Measurements from ENCODE around the gene HMX2.

The HMX2 gene

GRCh38 chr10:123147635-123148413 is at the start of gene HMX2:
HMX2 (plus strand) TSS chr10:123148136; CDS start chr10:123148379, 243 bp downstream.
- FAIRE-seq, result no peak
- DNase-seq (ENCODE audit: low spot score), result no peak

GRCh38 chr10:123100030-123100762 is 47.7 kb upstream of the HMX2 start:
- DNase-seq (ENCODE audit: low spot score), result no peak
- no peak for FAIRE-seq

DNA sequence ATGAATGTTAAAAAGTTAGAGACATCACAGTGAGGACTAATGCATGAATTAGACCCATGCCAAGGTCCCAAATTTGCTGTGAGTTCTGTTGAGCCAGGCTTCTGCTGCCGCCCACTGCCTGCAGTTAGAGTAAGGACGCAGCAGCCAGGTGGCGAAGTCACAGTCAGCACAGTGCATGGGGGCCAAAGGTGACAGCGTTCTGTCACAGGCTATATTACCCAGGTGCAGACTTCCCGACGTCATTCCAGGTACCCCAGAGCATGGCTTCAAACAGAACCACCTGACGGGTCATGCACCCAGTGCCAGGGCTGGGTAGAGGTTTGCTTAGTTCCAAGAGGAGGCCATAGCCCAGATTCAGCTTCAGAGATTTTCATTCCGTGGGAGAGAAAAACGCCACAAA is 46.1 kb upstream of the HMX2 start:
- DNase-seq (ENCODE audit: low spot score), result no peak
- no peak for FAIRE-seq

DNA sequence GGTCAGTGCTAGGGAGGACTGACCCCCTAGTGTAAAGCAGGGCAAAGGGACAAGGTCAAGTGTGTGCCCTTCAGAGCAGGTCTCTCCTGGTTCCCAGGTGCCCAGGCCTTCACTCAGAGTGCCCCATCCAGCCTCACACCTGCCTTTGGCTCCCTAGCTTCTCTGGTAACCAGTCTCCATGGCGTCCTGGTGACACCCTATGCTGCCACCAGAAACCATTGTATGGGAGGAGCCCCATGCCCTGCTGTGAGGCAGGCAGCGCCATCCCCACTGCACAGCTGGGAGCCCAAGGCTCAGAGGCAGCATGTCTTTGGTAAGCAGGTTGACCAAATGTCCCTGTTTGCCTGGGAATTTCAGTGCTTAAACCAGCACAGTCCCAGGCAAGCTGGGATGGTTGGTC is 45.3 kb upstream of the HMX2 start:
- DNase-seq (ENCODE audit: low spot score), result no peak
- FAIRE-seq, result no peak

DNA sequence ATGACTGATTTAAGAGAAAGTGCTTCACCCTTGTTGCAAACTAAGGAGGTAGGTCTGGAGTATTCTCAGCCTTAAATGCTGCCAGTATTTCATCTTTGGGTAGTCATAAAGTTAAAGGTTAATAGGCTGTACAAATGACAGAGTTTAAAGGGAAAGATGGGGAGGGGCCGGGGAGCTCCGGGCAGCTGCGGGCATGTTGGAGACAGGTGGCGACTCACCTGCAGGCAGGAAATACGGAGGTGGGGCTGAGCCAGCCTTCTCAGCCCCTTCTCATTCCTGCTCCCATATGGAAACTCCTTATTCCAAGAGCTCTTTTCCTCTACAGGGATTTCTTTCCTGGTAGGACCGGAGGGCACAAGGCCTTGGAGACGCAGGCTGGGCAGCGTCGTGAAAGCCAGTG is 44.0 kb upstream of the HMX2 start:
- FAIRE-seq, result no peak
- no peak for DNase-seq (ENCODE audit: low spot score)

- no peak for FAIRE-seq
- DNase-seq (ENCODE audit: low spot score), result no peak
Measured at GRCh38 chr10:123109466-123109865, 38.5 kb upstream of the HMX2 start.

GRCh38 chr10:123117644-123118417 is 30.1 kb upstream of the HMX2 start:
- no peak for DNase-seq (ENCODE audit: low spot score)
- FAIRE-seq, result no peak

DNA sequence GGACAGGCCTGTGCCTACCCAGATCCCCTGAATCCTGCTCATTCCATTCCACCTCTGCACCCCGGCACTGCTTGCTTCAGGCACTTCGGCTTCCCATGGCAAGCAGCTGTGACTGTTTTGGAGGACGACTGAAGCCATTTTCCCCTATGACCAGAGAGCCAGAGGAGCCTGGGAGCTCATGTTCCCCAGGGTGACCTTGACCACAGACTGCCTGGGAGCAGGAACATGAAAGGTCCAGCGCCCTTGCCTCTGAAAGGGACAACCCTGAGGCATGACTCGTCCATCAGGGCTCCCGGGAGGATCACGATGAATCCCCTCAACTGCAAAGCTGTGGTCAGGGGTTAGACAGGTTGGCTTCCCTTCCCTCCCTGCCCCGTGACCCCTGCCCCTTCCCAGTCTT is 28.9 kb upstream of the HMX2 start:
- DNase-seq (ENCODE audit: low spot score), result no peak
- no peak for FAIRE-seq

- no peak for DNase-seq (ENCODE audit: low spot score)
- FAIRE-seq, result no peak
Measured at GRCh38 chr10:123126246-123126645, 21.7 kb upstream of the HMX2 start.

GRCh38 chr10:123129618-123130271 is 18.2 kb upstream of the HMX2 start:
- DNase-seq (ENCODE audit: low spot score), result peak; percentile 63
- no peak for FAIRE-seq

DNA sequence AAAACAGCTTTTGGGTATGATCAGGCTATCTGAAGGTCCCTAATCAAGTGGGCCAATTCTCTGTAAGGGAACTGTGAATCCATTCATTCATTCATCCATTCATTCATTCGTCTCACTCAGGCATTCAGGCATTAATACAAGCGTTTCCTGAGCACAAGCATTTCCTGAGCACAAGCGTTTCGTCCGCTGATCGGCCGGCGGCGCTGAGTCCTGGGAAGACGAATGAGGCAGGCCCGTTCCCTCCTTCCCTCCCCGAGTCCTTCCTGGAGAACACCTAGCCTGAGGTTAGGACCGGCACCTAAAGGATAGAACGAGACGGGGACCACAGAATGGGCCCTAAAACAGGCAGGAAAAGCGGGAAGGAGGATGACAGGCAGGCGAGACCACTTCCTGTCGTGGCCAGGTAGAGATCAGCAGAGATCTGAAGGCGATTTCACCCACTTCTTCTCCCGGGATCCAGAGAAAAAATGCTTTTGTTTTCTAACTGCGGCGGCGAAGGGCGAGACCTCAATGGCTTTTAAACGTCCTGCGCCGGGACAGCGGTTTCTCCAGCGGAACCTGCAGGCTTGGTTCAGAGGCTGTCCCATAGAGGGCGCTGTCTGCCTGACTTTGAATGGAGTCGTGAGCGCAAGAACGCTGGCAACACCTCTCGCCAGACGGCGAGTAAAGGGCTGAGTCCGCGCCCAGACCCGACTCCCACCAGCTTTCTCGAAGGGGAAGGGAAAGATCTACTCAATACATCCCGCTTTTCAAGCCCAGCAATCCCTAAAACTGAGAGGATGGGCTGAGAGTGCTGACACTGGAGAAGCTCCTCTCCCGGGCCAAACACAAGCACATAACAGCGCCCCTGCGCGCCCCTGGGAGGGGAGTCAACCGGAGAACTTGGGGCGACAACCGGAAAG is 15.1 kb upstream of the HMX2 start:
- FAIRE-seq, result no peak
- peak; percentile 46 for DNase-seq (ENCODE audit: low spot score)

DNA sequence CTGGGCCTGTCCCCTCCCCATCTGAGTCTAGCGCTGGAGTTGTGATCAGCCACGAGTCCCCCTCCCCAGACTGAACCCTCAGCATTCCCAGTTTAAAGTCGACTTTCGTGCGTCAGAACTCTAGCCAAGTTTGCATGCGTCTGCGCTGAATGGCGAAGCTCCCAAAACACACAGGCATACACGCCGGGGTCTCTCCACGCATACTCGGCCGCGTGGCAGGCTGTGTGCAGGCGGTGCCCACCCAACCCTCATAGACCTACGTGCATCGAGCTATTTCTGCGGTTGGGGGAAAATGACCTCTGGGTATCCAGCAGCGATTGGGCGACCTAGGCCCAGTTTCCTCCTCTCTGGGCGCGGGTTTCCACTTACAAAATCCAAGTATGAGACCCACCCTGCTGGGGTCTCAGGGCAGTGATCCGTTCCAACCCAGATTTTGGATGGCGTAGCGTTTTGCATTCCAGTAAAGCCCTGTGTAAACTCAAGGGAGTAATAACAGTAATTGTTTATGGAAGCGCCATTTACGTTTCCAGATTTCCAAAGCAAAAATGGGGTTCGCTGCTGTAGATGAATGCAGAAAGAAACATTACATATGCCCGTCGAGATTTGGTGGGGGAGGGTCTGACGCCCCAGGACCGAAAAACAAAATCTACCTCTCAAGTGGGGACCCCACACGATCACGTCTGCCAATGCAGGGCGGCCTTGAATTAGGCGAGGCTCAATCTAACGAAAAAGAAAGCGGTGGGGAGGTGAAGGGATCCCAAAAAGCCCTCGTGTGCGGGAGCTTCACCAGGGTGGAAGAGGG is 14.2 kb upstream of the HMX2 start:
- DNase-seq (ENCODE audit: low spot score), result no peak
- FAIRE-seq, result no peak

DNA sequence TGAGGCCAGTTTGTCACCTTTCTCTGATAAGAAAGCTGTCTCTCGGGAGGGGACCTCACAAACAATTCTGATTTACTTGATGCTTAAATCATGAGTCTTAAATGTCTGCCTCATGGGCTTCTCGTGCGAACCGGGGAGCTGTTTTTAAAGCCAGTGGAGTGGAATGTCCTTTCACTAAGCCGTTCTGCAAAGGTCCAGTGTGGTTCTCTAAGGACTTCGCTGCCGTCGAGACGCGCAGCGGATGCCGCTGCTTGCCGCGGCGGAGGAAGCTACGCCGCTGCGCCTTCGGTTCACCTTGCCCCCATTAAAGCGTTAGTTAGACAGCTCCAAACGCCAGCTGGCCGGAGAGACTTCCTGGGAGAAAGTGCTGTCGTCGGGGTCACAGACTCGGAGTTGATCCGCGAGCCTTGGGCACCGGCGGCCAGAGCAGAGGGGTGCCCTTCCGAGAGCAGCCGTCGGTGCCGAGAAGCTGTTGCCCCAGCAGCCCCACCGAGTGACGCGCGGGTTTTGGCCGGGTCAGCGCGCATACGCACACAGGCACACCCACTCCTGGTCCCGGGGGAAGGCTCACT is 13.5 kb upstream of the HMX2 start:
- no peak for DNase-seq (ENCODE audit: low spot score)
- FAIRE-seq, result no peak

DNA sequence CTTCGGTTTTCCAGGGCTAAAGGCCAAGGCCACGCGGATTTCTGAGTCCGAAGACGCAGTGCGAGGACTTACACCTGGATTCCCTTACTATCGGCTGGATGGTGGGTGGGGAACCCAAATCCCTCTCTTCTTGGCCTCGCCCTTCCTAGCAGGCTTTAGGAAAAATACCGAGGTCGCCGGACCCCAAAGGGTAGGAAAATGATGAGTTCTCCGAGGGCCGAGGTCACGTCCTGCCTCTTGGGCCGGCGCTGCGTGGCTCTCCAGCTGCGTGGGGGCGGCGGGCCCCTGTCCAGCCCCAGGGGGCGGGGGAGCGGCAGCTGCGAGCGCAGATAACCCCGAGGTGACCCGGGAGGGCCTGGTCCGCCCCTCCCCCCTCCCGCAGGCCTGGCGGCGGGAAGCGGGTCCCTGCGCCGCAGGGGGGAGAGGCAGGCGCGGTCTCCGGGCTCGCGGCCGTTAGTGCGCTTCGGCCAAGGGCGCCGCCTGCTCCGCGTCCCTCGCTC is 13.0 kb upstream of the HMX2 start:
- DNase-seq (ENCODE audit: low spot score) (no peak), FAIRE-seq (no peak)

GRCh38 chr10:123135415-123136141 is 12.4 kb upstream of the HMX2 start, which contains the start of gene HMX3:
HMX3 (plus strand) TSS chr10:123135970; CDS start chr10:123136051, 81 bp downstream.
- DNase-seq (ENCODE audit: low spot score) (no peak), FAIRE-seq (no peak)

DNA sequence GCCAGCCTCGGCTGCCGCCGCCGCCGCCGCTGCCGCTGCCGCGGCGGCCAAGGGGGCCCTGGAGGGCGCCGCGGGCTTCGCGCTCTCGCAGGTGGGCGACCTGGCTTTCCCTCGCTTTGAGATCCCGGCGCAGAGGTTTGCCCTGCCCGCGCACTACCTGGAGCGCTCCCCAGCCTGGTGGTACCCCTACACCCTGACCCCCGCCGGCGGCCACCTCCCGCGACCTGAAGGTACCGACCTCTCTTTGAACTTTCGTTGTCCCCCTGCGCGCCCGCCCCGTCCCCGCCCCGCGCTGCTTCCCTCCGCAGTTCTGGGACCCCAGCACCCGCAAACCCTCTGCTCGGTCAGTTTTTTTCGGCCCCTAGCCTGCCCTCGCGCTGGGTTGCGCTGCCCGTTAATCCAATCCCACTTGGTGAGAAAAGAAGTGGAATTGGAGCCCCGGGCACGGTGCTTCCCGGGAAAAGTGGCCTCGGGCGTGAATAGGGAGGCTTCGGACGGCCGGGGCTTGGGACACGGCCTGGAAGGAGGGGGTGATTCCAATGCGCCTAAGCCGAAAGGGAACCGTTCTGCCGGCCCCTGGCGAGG is 11.6 kb upstream of the HMX2 start:
- no peak for FAIRE-seq
- no peak for DNase-seq (ENCODE audit: low spot score)

DNA sequence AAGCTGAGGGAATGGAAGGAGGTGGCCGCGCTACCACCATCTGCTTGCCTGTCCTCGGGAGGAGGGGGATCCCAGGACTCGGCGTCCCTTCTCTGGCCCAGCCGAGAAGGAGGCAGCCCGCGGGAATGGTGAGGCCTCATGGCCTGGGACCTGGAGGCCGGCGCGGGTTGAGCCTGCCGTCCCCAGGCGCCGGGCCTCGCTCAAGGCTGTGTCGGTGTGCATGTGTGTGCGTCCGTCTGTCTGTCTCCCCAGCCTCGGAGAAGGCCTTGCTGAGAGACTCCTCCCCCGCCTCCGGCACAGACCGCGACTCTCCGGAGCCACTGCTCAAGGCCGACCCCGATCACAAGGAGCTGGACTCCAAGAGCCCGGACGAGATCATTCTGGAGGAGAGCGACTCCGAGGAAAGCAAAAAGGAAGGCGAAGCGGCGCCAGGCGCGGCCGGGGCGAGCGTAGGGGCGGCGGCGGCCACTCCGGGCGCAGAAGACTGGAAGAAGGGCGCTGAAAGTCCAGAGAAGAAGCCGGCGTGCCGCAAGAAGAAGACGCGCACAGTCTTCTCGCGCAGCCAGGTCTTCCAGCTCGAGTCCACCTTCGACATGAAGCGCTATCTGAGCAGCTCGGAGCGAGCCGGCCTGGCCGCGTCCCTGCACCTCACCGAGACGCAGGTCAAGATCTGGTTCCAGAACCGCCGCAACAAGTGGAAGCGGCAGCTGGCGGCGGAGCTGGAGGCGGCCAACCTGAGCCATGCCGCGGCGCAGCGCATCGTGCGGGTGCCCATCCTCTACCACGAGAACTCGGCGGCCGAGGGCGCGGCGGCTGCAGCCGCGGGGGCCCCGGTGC is 10.9 kb upstream of the HMX2 start:
- FAIRE-seq (no peak), DNase-seq (ENCODE audit: low spot score) (no peak)
